Measurements from ENCODE around the gene FAR2. TPM values are rescaled to one million over a fixed set of nuclear protein-coding genes. Genes with fewer than 3 reads are reported as not detected.

Gene FAR2
- total RNA-seq, 1 donor from 2014 or later, result 15.9 TPM

GRCh38 chr12:29334937-29335336, 185.9 kb downstream of the FAR2 start:
- H3K4me1 Mint-ChIP-seq (ENCODE audit: unreplicated experiment), result no peaks in the 10 kb centered on the region
- no peak overlapping the region for H3K27ac Mint-ChIP-seq
- H3K4me3 Mint-ChIP-seq, result no peak overlapping the region
- DNase-seq (ENCODE audit: extremely low spot score, unreplicated experiment), result no peak
- peaks cover 24% of the 10 kb centered on the region for H3K36me3 Mint-ChIP-seq
- no peaks in the 10 kb centered on the region for H3K27me3 Mint-ChIP-seq
- H3K9me3 Mint-ChIP-seq, result no peaks in the 10 kb centered on the region
- TF ChIP-seq CTCF (conservative IDR thresholded peaks at IDR 0.05), result no peak

DNA sequence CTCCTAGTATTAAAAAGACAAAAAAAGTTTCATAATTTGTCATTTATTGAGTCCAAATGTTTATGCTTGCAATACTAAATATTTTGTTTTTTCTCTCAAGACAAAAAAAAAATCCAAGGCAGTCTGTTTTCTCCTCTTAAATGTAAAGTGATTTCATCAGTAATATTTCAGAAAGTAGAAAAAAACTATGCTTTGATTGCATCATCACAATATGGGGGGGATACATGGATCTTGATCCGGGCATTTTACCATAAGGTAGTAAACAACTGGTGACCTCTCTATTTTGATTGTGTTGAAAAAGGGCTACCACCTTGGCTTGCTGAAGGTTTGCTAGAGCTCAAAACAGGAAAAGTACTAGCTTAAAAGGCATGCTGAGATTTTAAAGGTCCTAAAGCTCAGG, 188.2 kb downstream of the FAR2 start:
- DNase-seq (ENCODE audit: extremely low spot score, unreplicated experiment), result no peak
- no peaks in the 10 kb centered on the region for H3K4me1 Mint-ChIP-seq (ENCODE audit: unreplicated experiment)
- H3K27me3 Mint-ChIP-seq, result no peaks in the 10 kb centered on the region
- peaks cover 40% of the 10 kb centered on the region for H3K36me3 Mint-ChIP-seq
- TF ChIP-seq CTCF (conservative IDR thresholded peaks at IDR 0.05), result no peak
- no peak overlapping the region for H3K27ac Mint-ChIP-seq
- no peaks in the 10 kb centered on the region for H3K9me3 Mint-ChIP-seq
- H3K4me3 Mint-ChIP-seq, result no peak overlapping the region

- H3K9me3 Mint-ChIP-seq, result no peaks in the 10 kb centered on the region
- no peaks in the 10 kb centered on the region for H3K27me3 Mint-ChIP-seq
- H3K4me3 Mint-ChIP-seq, result no peak overlapping the region
- peaks cover 51% of the 10 kb centered on the region for H3K36me3 Mint-ChIP-seq
- no peak overlapping the region for H3K27ac Mint-ChIP-seq
- no peaks in the 10 kb centered on the region for H3K4me1 Mint-ChIP-seq (ENCODE audit: unreplicated experiment)
- TF ChIP-seq CTCF (conservative IDR thresholded peaks at IDR 0.05), result no peak
- DNase-seq (ENCODE audit: extremely low spot score, unreplicated experiment), result no peak
Observed at GRCh38 chr12:29343022-29343799, 194.1 kb downstream of the FAR2 start.

DNA sequence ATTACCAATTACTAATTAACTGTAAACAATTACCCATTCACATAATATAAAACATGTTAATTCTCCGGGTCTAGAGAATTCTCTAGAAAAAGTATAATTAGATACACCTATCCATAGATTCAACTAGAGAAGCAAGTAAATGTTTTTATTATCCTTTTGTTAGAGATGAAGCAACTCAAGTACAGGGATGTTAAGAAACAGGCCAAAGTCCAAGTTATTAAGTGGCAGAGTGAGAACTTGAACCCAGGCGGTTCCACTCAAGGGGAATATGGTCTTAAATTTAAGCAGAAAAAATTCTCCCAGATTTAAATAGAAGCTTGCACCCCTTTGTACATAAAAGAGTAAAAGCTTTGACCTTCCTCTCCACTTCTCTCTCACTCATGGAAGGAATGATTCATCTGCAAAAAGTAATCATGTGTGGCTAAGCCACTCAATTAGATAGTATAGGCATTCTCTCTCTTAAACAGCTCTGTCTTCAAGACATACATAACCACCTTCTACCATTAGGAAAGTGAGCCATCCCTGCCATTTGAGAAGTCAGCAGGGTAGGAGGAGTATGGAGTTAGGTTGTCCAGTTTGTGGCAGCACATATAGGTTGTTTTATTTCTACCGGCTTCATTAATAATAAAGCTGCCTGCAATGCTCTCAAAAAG, 197.8 kb downstream of the FAR2 start:
- no peak for DNase-seq (ENCODE audit: extremely low spot score, unreplicated experiment)
- Mint-ChIP-seq H3K9me3 (no peaks in the 10 kb centered on the region), H3K4me1 (ENCODE audit: unreplicated experiment) (no peaks in the 10 kb centered on the region), H3K36me3 (peaks cover 40% of the 10 kb centered on the region), H3K4me3 (no peak overlapping the region), H3K27me3 (no peaks in the 10 kb centered on the region), H3K27ac (no peak overlapping the region)
- no peak for TF ChIP-seq CTCF (conservative IDR thresholded peaks at IDR 0.05)

DNA sequence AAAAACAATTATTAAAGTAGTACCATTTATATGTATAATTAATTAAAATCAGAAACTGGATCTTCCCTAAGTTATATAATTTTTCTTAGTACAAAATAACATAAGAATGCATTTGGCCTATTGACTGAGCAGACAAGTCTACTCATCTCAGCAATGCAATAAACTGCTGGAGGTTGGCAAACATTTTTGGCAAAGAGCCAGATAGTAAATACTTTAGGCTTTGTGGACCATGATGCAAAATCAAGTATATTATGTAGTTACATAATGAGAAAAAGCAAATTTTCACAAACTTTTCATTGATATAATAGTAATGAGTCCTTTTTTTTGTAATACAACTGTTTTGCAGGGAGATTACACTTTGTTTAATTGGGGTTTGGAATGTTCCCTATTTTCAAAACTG, 201.0 kb downstream of the FAR2 start:
- H3K9me3 Mint-ChIP-seq, result no peaks in the 10 kb centered on the region
- DNase-seq (ENCODE audit: extremely low spot score, unreplicated experiment), result no peak
- no peak overlapping the region for H3K27ac Mint-ChIP-seq
- H3K4me3 Mint-ChIP-seq, result no peak overlapping the region
- H3K4me1 Mint-ChIP-seq (ENCODE audit: unreplicated experiment), result no peaks in the 10 kb centered on the region
- H3K27me3 Mint-ChIP-seq, result no peaks in the 10 kb centered on the region
- peaks cover 26% of the 10 kb centered on the region for H3K36me3 Mint-ChIP-seq
- TF ChIP-seq CTCF (conservative IDR thresholded peaks at IDR 0.05), result no peak

All from type B pancreatic cell (in vitro differentiated cells).